GM19438 (cell line): ENCODE results near the gene C12orf76.

ENCODE experiments used
- ATAC-seq: cut with Tn5 transposase; IDR thresholded peaks from one replicate; pipeline ENCODE4 v1.9.1; 2021; ENCODE audit warnings: low read depth; ENCODE audit not compliant: unreplicated experiment

Gene C12orf76

DNA sequence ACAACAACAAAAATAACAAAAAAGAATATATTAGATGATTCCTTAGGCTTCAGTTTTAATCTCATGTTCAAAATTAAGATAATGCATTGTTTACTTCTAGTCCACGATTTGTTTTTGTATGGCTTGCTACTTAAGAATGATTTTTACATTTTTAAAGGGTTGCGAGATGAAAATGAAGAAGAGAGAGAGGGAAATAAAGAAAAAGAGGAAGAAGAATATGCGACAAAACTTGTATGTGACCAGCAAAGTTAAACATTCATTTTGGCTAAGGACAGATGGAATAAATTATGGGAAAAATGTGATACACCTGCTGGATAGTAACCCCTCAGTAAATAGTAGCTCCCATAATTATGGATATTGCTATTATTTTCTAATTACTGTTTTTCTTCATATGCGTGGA, 50.9 kb downstream of the C12orf76 start:
- no peak for ATAC-seq

DNA sequence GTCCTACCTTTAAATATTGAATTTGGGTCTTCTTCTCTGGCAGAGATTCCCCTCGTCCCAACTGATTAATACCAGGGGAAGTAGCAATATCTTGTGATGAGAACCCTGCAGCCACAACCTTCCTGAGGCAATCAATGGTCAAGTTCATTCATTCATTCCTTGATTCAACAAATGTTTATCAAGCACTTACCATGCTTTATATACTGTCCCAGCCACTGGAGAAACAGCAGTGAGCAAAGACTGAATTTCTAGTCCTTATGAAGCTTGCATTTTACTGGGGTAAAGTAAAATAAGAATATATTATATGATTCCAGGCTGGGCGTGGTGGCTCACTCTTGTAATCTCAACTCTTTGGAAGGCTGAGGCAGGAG, 51.9 kb downstream of the C12orf76 start:
- no peak for ATAC-seq

DNA sequence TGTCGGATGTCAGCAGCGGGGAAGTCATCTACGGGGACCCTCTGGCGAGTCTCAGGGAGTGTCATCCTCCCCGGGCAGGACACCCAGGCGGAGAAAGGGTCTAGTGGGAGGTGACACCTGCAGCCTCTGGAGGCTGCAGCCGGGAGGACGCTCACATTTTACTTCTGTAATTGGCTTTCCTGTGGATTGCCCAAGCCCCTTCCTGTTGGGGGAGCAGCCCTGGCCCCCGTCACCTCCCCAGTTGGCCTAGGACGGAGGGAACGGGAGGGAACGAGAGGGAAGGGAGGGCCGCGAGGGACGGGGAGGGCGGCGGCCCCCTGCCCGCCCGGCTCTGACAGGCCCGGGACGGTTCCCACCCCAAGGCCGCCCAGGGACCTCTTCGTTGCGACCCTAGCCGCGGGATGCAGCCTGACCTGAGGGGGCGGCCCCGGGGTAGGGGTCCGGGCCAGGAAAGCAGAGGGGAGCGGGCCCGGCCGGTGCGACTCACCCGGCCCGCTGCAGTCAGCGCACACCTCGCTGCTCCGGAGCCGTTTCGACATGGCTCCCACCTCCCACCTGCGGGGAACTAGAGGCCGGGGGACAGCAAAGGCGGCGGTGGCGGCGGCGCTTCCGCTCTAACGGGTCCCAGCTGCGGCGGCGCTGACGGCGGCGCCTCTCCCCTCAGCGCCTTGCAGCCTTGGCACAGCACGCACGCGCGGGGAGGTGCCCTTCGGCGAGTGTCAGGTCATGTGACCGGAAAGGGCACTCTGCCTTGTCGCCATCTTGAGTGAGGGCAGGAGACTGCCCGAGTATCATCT, 52.4 kb downstream of the C12orf76 start, which contains the start of gene GIT2:
GIT2 (minus strand) TSS at position 683 of the 797 bp plus-strand sequence; CDS start at position 539, 144 bp downstream.
- ATAC-seq = peak; percentile 53

DNA sequence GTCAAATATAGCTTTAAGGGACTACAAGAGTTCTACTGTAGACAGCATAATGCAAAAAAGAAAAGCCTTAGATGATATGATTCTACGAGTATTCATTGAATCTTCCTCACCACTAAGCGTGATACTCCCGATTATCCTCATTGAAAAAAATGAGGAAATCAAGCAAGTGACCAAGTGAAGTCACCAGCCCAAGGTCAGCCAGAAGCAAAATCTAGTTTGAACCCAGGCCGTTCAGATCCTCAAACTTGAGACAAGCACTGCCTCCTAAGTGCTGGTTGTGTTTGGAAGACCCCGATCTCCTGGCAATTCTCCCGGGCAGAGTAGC, 53.0 kb downstream of the C12orf76 start:
- no peak for ATAC-seq

DNA sequence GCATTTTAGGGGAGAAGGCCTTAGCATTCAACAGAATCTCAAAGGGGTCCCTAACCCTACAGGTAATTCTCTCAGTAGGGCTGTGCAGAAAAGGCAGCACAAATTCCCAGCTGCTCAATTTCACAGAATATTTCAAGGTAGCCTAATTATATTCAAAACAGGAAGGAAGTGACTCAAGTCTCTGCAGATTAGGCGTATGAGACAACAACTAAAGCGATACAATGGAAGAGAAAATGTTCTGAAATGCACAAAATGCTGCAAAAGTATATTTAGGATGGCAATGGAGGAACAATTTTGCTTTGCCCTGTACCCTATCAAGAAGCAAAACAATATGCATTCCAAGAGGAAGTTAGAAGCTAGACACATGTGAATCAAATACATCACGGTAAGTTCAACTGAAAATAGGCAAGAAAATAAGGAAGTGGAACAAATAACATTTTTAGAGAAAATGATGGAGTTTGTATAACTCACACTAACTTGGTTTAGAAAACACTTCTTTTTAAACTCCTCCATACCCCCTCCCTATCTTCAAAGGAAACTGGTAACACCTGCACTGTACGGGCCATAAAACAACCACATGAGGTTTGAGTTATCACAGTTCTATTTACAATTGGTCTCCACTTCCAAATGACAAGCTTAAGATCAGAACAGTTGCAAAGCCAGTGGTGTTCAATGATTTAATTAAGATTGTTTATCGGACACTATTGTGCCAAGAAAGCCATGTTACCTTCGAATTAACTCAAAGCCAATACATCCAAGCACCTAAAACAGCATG, 53.7 kb downstream of the C12orf76 start:
- ATAC-seq = no peak

DNA sequence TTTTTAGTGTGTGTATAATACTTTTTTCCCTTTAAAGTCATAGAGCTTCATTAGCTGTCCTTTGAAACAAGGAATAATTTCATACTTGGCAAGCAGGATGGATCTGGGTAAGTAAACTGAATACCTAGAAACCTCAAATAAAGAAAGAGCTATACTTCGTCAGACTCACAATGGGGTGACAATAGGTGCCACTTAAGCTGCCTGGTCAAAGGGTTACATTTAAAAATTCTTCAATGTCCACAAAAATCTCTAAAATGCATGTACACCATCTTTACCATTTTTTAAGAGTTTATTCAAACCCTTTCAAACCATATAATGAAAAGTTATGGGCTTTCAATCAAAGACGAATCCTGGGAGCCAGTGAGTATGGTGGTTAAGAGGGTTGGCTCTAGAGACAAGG, 55.2 kb downstream of the C12orf76 start:
- no peak for ATAC-seq

DNA sequence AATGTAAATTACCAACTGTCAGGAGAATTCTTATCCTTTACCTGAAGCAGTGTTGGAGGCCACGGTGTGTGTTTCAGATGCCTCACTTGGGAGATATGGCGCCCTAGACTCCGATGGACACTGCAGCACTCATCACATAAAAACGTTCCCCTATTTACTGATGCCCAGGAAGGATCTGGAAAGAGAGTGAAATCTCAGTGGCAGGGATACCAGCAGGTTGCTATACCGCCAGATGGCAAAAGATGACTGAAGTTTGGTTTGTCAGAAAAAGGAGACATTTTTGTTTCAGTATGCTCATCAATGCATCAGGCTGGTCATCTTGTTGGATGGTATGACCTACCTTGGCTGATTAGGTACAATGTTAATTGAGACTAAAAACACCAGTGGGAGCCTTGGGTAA, 56.7 kb downstream of the C12orf76 start:
- no peak for ATAC-seq
